IMR-90 (cell line): Measurements from ENCODE around the gene SF3A1. TPM values are rescaled to one million over a fixed set of nuclear protein-coding genes. Genes with fewer than 3 reads are reported as not detected.
A peak's percentile ranks its signal among the peaks of the same experiment; 100 is the strongest.

ENCODE experiments used
- ATAC-seq: fragments of 200-7000 bp; cut with Tn5 transposase; 2 replicates; pipeline ENCODE4 v1.9.1; 2020; ENCODE audit warnings: low read depth, mild to moderate bottlenecking, moderate library complexity
- BruUV-seq: library from RNA; stranded (reverse); fragments of 400-500 nt; replicated peaks from 2 replicates; lab custom pipeline; 2021; lab: Mats Ljungman, UMichigan
- CTCF ChIA-PET: fragments of 300-600 bp; formaldehyde crosslinking; extraction: SDS; loops from one replicate; lab custom pipeline; 2021; ENCODE audit warnings: antibody characterized with exemption; lab: Yijun Ruan, JAX
- POLR2A ChIA-PET: fragments of 300-600 bp; sonication (Branson Sonifier 250); formaldehyde crosslinking; loops from one replicate; lab custom pipeline; 2022; ENCODE audit warnings: antibody characterized with exemption; ENCODE audit not compliant: unreplicated experiment; lab: Charles Lee
- DNase-seq: peaks from one replicate; pipeline ENCODE4 v3.0.0; 2013
- H2AFZ ChIP-seq: replicated peaks from 2 replicates; pipeline ENCODE3; 2013; ENCODE audit warnings: low read length, mild to moderate bottlenecking; ENCODE audit not compliant: poor library complexity
- H2AK5ac ChIP-seq: 2 replicates; pipeline ENCODE4 v1.6.1; 2013; ENCODE audit warnings: low read depth, low read length, inconsistent platforms
- H2AK9ac ChIP-seq: replicated peaks from 2 replicates; pipeline ENCODE3; 2013; ENCODE audit warnings: mild to moderate bottlenecking, low read depth, low read length, moderate library complexity; ENCODE audit not compliant: poor library complexity
- H2BK120ac ChIP-seq: 2 replicates; pipeline ENCODE4 v1.6.1; 2013; ENCODE audit warnings: low read depth, low read length, inconsistent platforms
- H2BK15ac ChIP-seq: 3 replicates; pipeline ENCODE4 v1.6.1; 2013; ENCODE audit warnings: low read depth, low read length, inconsistent platforms
- H2BK20ac ChIP-seq: 2 replicates; pipeline ENCODE4 v1.6.1; 2013; ENCODE audit warnings: low read depth, mild to moderate bottlenecking, inconsistent platforms, low read length, moderate library complexity
- H2BK5ac ChIP-seq: 2 replicates; pipeline ENCODE4 v1.6.1; 2013; ENCODE audit warnings: mild to moderate bottlenecking, low read depth, low read length, inconsistent platforms; ENCODE audit not compliant: poor library complexity, severe bottlenecking
- H3K14ac ChIP-seq: replicated peaks from 2 replicates; pipeline ENCODE4 v1.6.1; 2013; ENCODE audit warnings: low read depth, low read length, inconsistent platforms
- H3K18ac ChIP-seq: 2 replicates; pipeline ENCODE4 v1.6.1; 2013; ENCODE audit warnings: low read depth, low read length, control low read depth
- H3K23ac ChIP-seq: 2 replicates; pipeline ENCODE4 v1.6.1; 2013; ENCODE audit warnings: low read depth, low read length, inconsistent platforms
- H3K27ac ChIP-seq: 2 replicates; pipeline ENCODE4 v1.5.1; 2013; ENCODE audit warnings: mild to moderate bottlenecking, control low read depth, low read length; ENCODE audit not compliant: insufficient read depth
- H3K27me3 ChIP-seq: 2 replicates; pipeline ENCODE4 v1.6.1; 2013; ENCODE audit warnings: low read length; ENCODE audit not compliant: control insufficient read depth, insufficient read depth
- H3K36me3 ChIP-seq: 2 replicates; pipeline ENCODE4 v1.6.1; 2013; ENCODE audit warnings: low read length, mixed read lengths; ENCODE audit not compliant: control insufficient read depth, insufficient read depth
- H3K4ac ChIP-seq: 2 replicates; pipeline ENCODE4 v1.6.1; 2013; ENCODE audit warnings: low read depth, low read length, inconsistent platforms
- H3K4me1 ChIP-seq: 2 replicates; pipeline ENCODE4 v1.6.1; 2013; ENCODE audit warnings: low read length, mixed read lengths; ENCODE audit not compliant: control insufficient read depth, insufficient read depth
- H3K4me2 ChIP-seq: 2 replicates; pipeline ENCODE4 v1.6.1; 2013; ENCODE audit warnings: low read depth, mild to moderate bottlenecking, control low read depth, low read length, moderate library complexity
- H3K4me3 ChIP-seq: 2 replicates; pipeline ENCODE4 v1.5.1; 2013; ENCODE audit warnings: low read depth, mild to moderate bottlenecking, control low read depth, low read length, moderate library complexity; ENCODE audit not compliant: insufficient read depth
- H3K56ac ChIP-seq: 2 replicates; pipeline ENCODE4 v1.6.1; 2013; ENCODE audit warnings: low read length, inconsistent platforms; ENCODE audit not compliant: insufficient read depth; ENCODE audit errors: extremely low read depth
- H3K79me1 ChIP-seq, 2 experiments: 2 replicates each; pipeline ENCODE4 v1.6.1; 2013; ENCODE audit warnings: low read length in 2 of 2, inconsistent platforms in 1 of 2, low read depth in 1 of 2
- H3K9ac ChIP-seq: 2 replicates; pipeline ENCODE4 v1.6.1; 2013; ENCODE audit warnings: low read depth, low read length, control low read depth
- H3K9me1 ChIP-seq: 2 replicates; pipeline ENCODE4 v1.6.1; 2013; ENCODE audit warnings: low read length, inconsistent platforms; ENCODE audit not compliant: insufficient read depth
- H3K9me3 ChIP-seq: 2 replicates; pipeline ENCODE4 v1.6.1; 2013; ENCODE audit warnings: low read length; ENCODE audit not compliant: control insufficient read depth, insufficient read depth
- H4K20me1 ChIP-seq: 2 replicates; pipeline ENCODE4 v1.6.1; 2013; ENCODE audit warnings: low read length, inconsistent platforms; ENCODE audit not compliant: insufficient read depth
- H4K5ac ChIP-seq: 2 replicates; pipeline ENCODE4 v1.6.1; 2013; ENCODE audit warnings: mild to moderate bottlenecking, low read depth, low read length, control low read depth
- H4K8ac ChIP-seq, 2 experiments: 2 replicates each; pipeline ENCODE4 v1.6.1; 2013; ENCODE audit warnings: low read depth in 2 of 2, low read length in 2 of 2, control low read depth in 1 of 2, inconsistent platforms in 1 of 2
- H4K91ac ChIP-seq: 2 replicates; pipeline ENCODE4 v1.6.1; 2013; ENCODE audit warnings: low read depth, low read length, inconsistent platforms; ENCODE audit not compliant: insufficient read depth
- BHLHE40 ChIP-seq: fragments of 150-350 bp; IDR thresholded peaks from 2 replicates; pipeline ENCODE4 v1.6.1; 2016; ENCODE audit warnings: mild to moderate bottlenecking, low read depth, low read length
- CEBPB ChIP-seq: IDR thresholded peaks from 2 replicates; pipeline ENCODE4 v1.6.1; 2012; ENCODE audit warnings: low read depth, low read length, improper control_type of control experiment
- CHD1 ChIP-seq: IDR thresholded peaks from 2 replicates; pipeline ENCODE4 v1.6.1; 2012; ENCODE audit warnings: low read depth, low read length, improper control_type of control experiment
- CTCF ChIP-seq: conservative IDR thresholded peaks from 2 replicates; pipeline ENCODE4 v1.5.1; 2012; ENCODE audit warnings: mild to moderate bottlenecking, low read depth, low read length, improper control_type of control experiment
- ELK1 ChIP-seq: fragments of 150-350 bp; IDR thresholded peaks from 2 replicates; pipeline ENCODE4 v1.6.1; 2016; ENCODE audit warnings: low read depth, mild to moderate bottlenecking, low read length, moderate library complexity, borderline replicate concordance
- FOS ChIP-seq: fragments of 150-350 bp; IDR thresholded peaks from 2 replicates; pipeline ENCODE4 v1.6.1; 2016; ENCODE audit warnings: low read depth, low read length
- MAFK ChIP-seq: IDR thresholded peaks from 2 replicates; pipeline ENCODE4 v1.6.1; 2012; ENCODE audit warnings: low read depth, low read length, improper control_type of control experiment
- MAZ ChIP-seq: IDR thresholded peaks from 2 replicates; pipeline ENCODE4 v1.6.1; 2012; ENCODE audit warnings: low read depth, mild to moderate bottlenecking, low read length, improper control_type of control experiment, moderate library complexity, borderline replicate concordance
- MXI1 ChIP-seq: IDR thresholded peaks from 2 replicates; pipeline ENCODE4 v1.6.1; 2012; ENCODE audit warnings: low read depth, mild to moderate bottlenecking, low read length, moderate library complexity, borderline replicate concordance
- NFE2L2 ChIP-seq: fragments of 150-350 bp; IDR thresholded peaks from 2 replicates; pipeline ENCODE4 v1.6.1; 2016; ENCODE audit warnings: low read depth, mild to moderate bottlenecking, low read length
- POLR2A ChIP-seq: IDR thresholded peaks from 2 replicates; pipeline ENCODE4 v1.6.1; 2012; ENCODE audit warnings: mild to moderate bottlenecking, low read depth, low read length
- RAD21 ChIP-seq: IDR thresholded peaks from 2 replicates; pipeline ENCODE4 v1.6.1; 2012; ENCODE audit warnings: low read length, improper control_type of control experiment
- RCOR1 ChIP-seq: IDR thresholded peaks from 2 replicates; pipeline ENCODE4 v1.6.1; 2012; ENCODE audit warnings: mild to moderate bottlenecking, low read length, improper control_type of control experiment; ENCODE audit not compliant: insufficient replicate concordance
- RFX5 ChIP-seq: IDR thresholded peaks from 2 replicates; pipeline ENCODE4 v1.8.0; 2012; ENCODE audit warnings: low read depth, mild to moderate bottlenecking, low read length, moderate library complexity
- SMC3 ChIP-seq: fragments of 150-350 bp; IDR thresholded peaks from 2 replicates; pipeline ENCODE4 v1.6.1; 2016; ENCODE audit warnings: low read depth, mild to moderate bottlenecking, antibody characterized with exemption, low read length, moderate library complexity
- USF2 ChIP-seq: fragments of 150-350 bp; IDR thresholded peaks from 2 replicates; pipeline ENCODE4 v1.6.1; 2017; ENCODE audit warnings: mild to moderate bottlenecking, antibody characterized with exemption, low read length, low read depth
- WGBS, 2 experiments: methylation state at CpG; one replicate each; pipeline versions ENCODE4 v1.1.5 to v1.1.7; 2013; ENCODE audit warnings: missing lambda C conversion rate in 2 of 2; ENCODE audit not compliant: insufficient read length in 1 of 2; ENCODE audit errors: extremely low coverage in 2 of 2; 5-methylcytosine and 5-hydroxymethylcytosine counted together
- dilution Hi-C: fragments of 300-500 bp; cut with HindIII; formaldehyde crosslinking; loops from one replicate; pipeline ENCODE4 v1.14.3; 2018; ENCODE audit warnings: low sequenced_read_pairs; ENCODE audit not compliant: unreplicated experiment
- in situ Hi-C: fragments of 300-500 bp; cut with MboI; formaldehyde crosslinking; loops from 3 replicates; pipeline ENCODE4 v1.14.3; 2019; ENCODE audit warnings: low sequenced_read_pairs, inconsistent platforms, mixed read lengths
- intact Hi-C: fragments of 100-400 bp; cut with micrococcal nuclease; formaldehyde crosslinking; loops from 2 replicates; pipeline ENCODE4 v1.10.0; 2022
- polyA plus RNA-seq, 3 experiments: library from polyadenylated mRNA; depleted of rRNA; stranded (reverse); fragments of >200 nt; gene quantifications; 2 replicates each; pipeline ENCODE4 v1.2.3, GENCODE V29; 2012; ENCODE audit warnings: low replicate concordance in 1 of 3
- total RNA-seq: library from RNA; depleted of rRNA; stranded (reverse); fragments of >200 nt; gene quantifications from 2 replicates; pipeline ENCODE4 v1.2.3, GENCODE V29; 2012

The SF3A1 gene
- total and polyA plus RNA-seq, 2 of the 4 experiments (the other 2 are of a cell fraction) = 36.9 to 67.2 TPM

- H3K9me3 ChIP-seq = no peaks in the 10 kb centered on the region
- H2AFZ ChIP-seq = no peak overlapping the region
- peak overlapping the region; percentile 25; the same call in 1 of the 2 replicates for H3K27ac ChIP-seq
- BruUV-seq = no TSS peak
- in situ Hi-C loops (no loop called here), dilution Hi-C loops (no loop called here), intact Hi-C loops (no loop called here)
- 0 out of 2 replicates have a peak, but pooled peaks cover 2% of the 10 kb centered on the region for H3K4me1 ChIP-seq
- H3K23ac ChIP-seq = no peak overlapping the region
- no peak overlapping the region for H2BK15ac ChIP-seq
- H3K14ac ChIP-seq = no peak overlapping the region
- no peak overlapping the region for H3K4me3 ChIP-seq
- H3K9me1 ChIP-seq = no peaks in the 10 kb centered on the region
- no peak overlapping the region; the same call in 1 of the 2 replicates for H3K4me2 ChIP-seq
- H2BK20ac ChIP-seq = no peak overlapping the region
- H2BK120ac ChIP-seq = no peak overlapping the region
- ChIA-PET POLR2A (no interaction called here), CTCF (no interaction called here)
- H4K8ac ChIP-seq = no peak overlapping the region
- H3K56ac ChIP-seq = no peak overlapping the region
- no peak for ATAC-seq
- no peak overlapping the region for H2AK9ac ChIP-seq
- no peak for TF ChIP-seq RAD21
- no peak for TF ChIP-seq BHLHE40
- TF ChIP-seq RFX5 = no peak
- TF ChIP-seq MXI1 = no peak
- TF ChIP-seq SMC3 = no peak
- no peak for TF ChIP-seq POLR2A
- TF ChIP-seq FOS = no peak
- TF ChIP-seq ELK1 = no peak
- TF ChIP-seq RCOR1 = no peak
- TF ChIP-seq CEBPB = no peak
- no peak for TF ChIP-seq MAZ
- TF ChIP-seq USF2 = no peak
- TF ChIP-seq MAFK = no peak
- TF ChIP-seq CHD1 = no peak
- TF ChIP-seq NFE2L2 = no peak
- TF ChIP-seq CTCF = no peak
- DNase-seq = no peak
- H4K91ac ChIP-seq = no peak overlapping the region
- no peak overlapping the region for H4K5ac ChIP-seq
- H4K20me1 ChIP-seq = peaks cover 31% of the 10 kb centered on the region
- 69% methylated on average over 3 of the region's 4 CpGs; no CpG with 5 or more reads in 1 of the 2 experiments for WGBS, 2 experiments
- H3K79me1 ChIP-seq = peaks cover 29 to 69% of the 10 kb centered on the region in 2 experiments
- H2BK5ac ChIP-seq = no peak overlapping the region
- H3K18ac ChIP-seq = no peak overlapping the region
- no peak overlapping the region for H3K4ac ChIP-seq
- H2AK5ac ChIP-seq = no peak overlapping the region
- H3K27me3 ChIP-seq = no peaks in the 10 kb centered on the region
- H3K9ac ChIP-seq = no peak overlapping the region
- peaks cover 65% of the 10 kb centered on the region for H3K36me3 ChIP-seq
Observed at GRCh38 chr22:30348404-30348803, 8.3 kb downstream of the SF3A1 start.
